Liver (tissue), 9 donors: ENCODE data around the gene TBC1D4. TPM values are rescaled to one million over a fixed set of nuclear protein-coding genes. Genes with fewer than 3 reads are reported as not detected.
A peak's percentile ranks its signal among the peaks of the same experiment; 100 is the strongest.

Experiments
- DNase-seq: peaks from one replicate; pipeline ENCODE4 v3.0.0-alpha.2; 2017; ENCODE audit warnings: low spot score
- H3K27ac ChIP-seq, 2 donors: one replicate each; pipeline ENCODE4 v1.7.0; 2013; ENCODE audit warnings: inconsistent platforms in 2 of 2, low read length in 2 of 2, control low read depth in 1 of 2, low read depth in 1 of 2, mild to moderate bottlenecking in 1 of 2
- H3K27me3 ChIP-seq, 4 donors: one replicate each; pipeline versions ENCODE4 v1.6.1 to v1.7.0; 2013; ENCODE audit warnings: low read length in 3 of 4, inconsistent platforms in 1 of 4, mild to moderate bottlenecking in 1 of 4, moderate library complexity in 1 of 4; ENCODE audit not compliant: control insufficient read depth in 4 of 4, insufficient read depth in 4 of 4
- H3K36me3 ChIP-seq, 4 donors: one replicate each; pipeline versions ENCODE4 v1.6.1 to v1.7.0; 2013; ENCODE audit warnings: low read length in 3 of 4, mild to moderate bottlenecking in 3 of 4, low read depth in 1 of 4, moderate library complexity in 1 of 4; ENCODE audit not compliant: control insufficient read depth in 4 of 4, insufficient read depth in 3 of 4
- H3K4me1 ChIP-seq, 4 donors: one replicate each; pipeline versions ENCODE4 v1.6.1 to v1.7.0; 2013; ENCODE audit warnings: low read length in 3 of 4, mild to moderate bottlenecking in 3 of 4, moderate library complexity in 1 of 4; ENCODE audit not compliant: control insufficient read depth in 4 of 4, insufficient read depth in 4 of 4
- H3K4me3 ChIP-seq, 3 donors: one replicate each; pipeline versions ENCODE4 v1.6.1 to v1.7.0; 2013; ENCODE audit warnings: low read length in 3 of 3, control low read depth in 1 of 3, low read depth in 1 of 3, mild to moderate bottlenecking in 1 of 3
- H3K9ac ChIP-seq, 2 donors: one replicate each; pipeline ENCODE4 v1.7.0; 2013; ENCODE audit warnings: low read length in 2 of 2, mild to moderate bottlenecking in 2 of 2, moderate library complexity in 2 of 2, control low read depth in 1 of 2, low read depth in 1 of 2
- H3K9me3 ChIP-seq, 4 donors: one replicate each; pipeline versions ENCODE4 v1.6.1 to v1.7.0; 2013; ENCODE audit warnings: low read length in 3 of 4; ENCODE audit not compliant: control insufficient read depth in 4 of 4
- ATF3 ChIP-seq: IDR thresholded peaks from 2 replicates; pipeline ENCODE4 v1.6.1; 2016; ENCODE audit warnings: antibody characterized with exemption
- EGR1 ChIP-seq, 2 donors: IDR thresholded peaks; 2 replicates each; pipeline ENCODE4 v1.6.1; 2016 to 2018; ENCODE audit warnings: antibody characterized with exemption in 2 of 2, low read depth in 2 of 2
- FOXA1 ChIP-seq: IDR thresholded peaks from 2 replicates; pipeline ENCODE4 v1.6.1; 2016; ENCODE audit warnings: antibody characterized with exemption
- FOXA2 ChIP-seq: IDR thresholded peaks from 2 replicates; pipeline ENCODE4 v1.6.1; 2016; ENCODE audit warnings: antibody characterized with exemption
- GABPA ChIP-seq, 2 donors: IDR thresholded peaks in 1 of 2; conservative IDR thresholded peaks in 1 of 2; 2 replicates each; pipeline ENCODE4 v1.6.1; 2016; ENCODE audit warnings: antibody characterized with exemption in 2 of 2, mild to moderate bottlenecking in 1 of 2, moderate library complexity in 1 of 2
- HNF4A ChIP-seq, 2 donors: conservative IDR thresholded peaks; 2 replicates each; pipeline ENCODE4 v1.6.1; 2016; ENCODE audit warnings: antibody characterized with exemption in 2 of 2, mild to moderate bottlenecking in 2 of 2
- HNF4G ChIP-seq: IDR thresholded peaks from 2 replicates; pipeline ENCODE4 v1.6.1; 2016; ENCODE audit warnings: antibody characterized with exemption
- JUND ChIP-seq, 2 donors: IDR thresholded peaks; 2 replicates each; pipeline ENCODE4 v1.6.1; 2016; ENCODE audit warnings: antibody characterized with exemption in 2 of 2
- MAX ChIP-seq: IDR thresholded peaks from 2 replicates; pipeline ENCODE4 v1.6.1; 2016; ENCODE audit warnings: antibody characterized with exemption
- NR2F2 ChIP-seq: IDR thresholded peaks from 2 replicates; pipeline ENCODE4 v1.6.1; 2016; ENCODE audit warnings: antibody characterized with exemption
- RAD21 ChIP-seq, 2 donors: IDR thresholded peaks; 2 replicates each; pipeline ENCODE4 v1.6.1; 2016; ENCODE audit warnings: antibody characterized with exemption in 2 of 2, mild to moderate bottlenecking in 2 of 2
- RXRA ChIP-seq, 2 donors: IDR thresholded peaks; 2 replicates each; pipeline ENCODE4 v1.6.1; 2017 to 2018; ENCODE audit warnings: antibody characterized with exemption in 2 of 2, mild to moderate bottlenecking in 1 of 2
- SP1 ChIP-seq: IDR thresholded peaks from 2 replicates; pipeline ENCODE4 v1.6.1; 2018; ENCODE audit warnings: antibody characterized with exemption, mild to moderate bottlenecking
- YY1 ChIP-seq: IDR thresholded peaks from 2 replicates; pipeline ENCODE4 v1.6.1; 2016; ENCODE audit warnings: antibody characterized with exemption, mild to moderate bottlenecking
- WGBS: extraction: QIAGEN DNeasy Blood & Tissue Kit; methylation state at CpG from one replicate; pipeline ENCODE4 v1.1.7; 2013; 5-methylcytosine and 5-hydroxymethylcytosine counted together
- polyA plus RNA-seq, 2 donors: library from polyadenylated mRNA; stranded (reverse) in 1 of 2; unstranded in 1 of 2; fragments of 200-250 nt in 1 of 2; fragments of >200 nt in 1 of 2; fragmentation: Nextera tagmentation in 1 of 2; extraction: Ambion mirVana in 1 of 2; gene quantifications; one replicate each; pipeline versions ENCODE4 v1.2.1 to v1.2.3, GENCODE V29; 2013 to 2015
- total RNA-seq, 2 donors: library from RNA; depleted of rRNA; stranded (reverse); fragments of >200 nt; gene quantifications; one replicate each; pipeline ENCODE4 v1.2.3, GENCODE V29; 2014
- TF ChIP-seq, protein P1 (sequence below): IDR thresholded peaks from 2 replicates; pipeline ENCODE4 v1.6.1; 2016; ENCODE audit warnings: antibody characterized with exemption
- TF ChIP-seq, protein P2 (sequence below): IDR thresholded peaks from 2 replicates; pipeline ENCODE4 v1.6.1; 2016; ENCODE audit warnings: antibody characterized with exemption, mild to moderate bottlenecking
- donor health status: healthy.
- donor health status: healthy.
- donor health status: healthy.
- donor health status: healthy.
- donor health status: healthy.

TBC1D4 gene
- total and polyA plus RNA-seq, 4 donors = 2.3 to 11.1 (median 6.5) TPM

DNA sequence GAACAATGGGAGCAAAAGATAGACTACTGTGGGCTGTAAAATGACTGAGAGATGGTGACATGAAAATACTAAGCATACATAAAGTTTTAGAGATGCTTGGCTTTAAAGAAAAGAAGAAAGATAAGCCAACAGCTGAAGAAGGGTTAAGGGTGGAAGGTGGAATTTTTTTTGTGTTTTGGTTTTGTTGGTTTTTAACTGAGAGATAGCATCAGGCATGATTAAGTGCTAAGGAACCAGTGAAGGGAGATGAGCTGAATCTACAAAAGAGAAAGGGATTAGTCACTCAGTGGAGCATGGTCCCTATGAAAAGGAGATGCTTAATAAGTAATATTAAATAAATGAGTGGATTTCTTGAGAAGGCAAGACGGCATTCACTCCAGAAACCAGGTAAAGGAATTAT lies 12.5 kb upstream of the TBC1D4 start:
- Histone ChIP-seq H3K27ac (no peak overlapping the region), H3K36me3 (no peaks in the 10 kb centered on the region), H3K4me1 (peaks cover 0 to 4% (median 0%) of the 10 kb centered on the region in 4 donors), H3K9ac (no peak overlapping the region), H3K27me3 (no peaks in the 10 kb centered on the region), H3K4me3 (no peak overlapping the region), H3K9me3 (no peaks in the 10 kb centered on the region)
- TF ChIP-seq EGR1 (IDR thresholded peaks at IDR 0.05; ENCODE audit: low read depth in 2 of 2) (no peak), FOXA2 (no peak), MAX (no peak), HNF4A (conservative IDR thresholded peaks at IDR 0.05) (no peak), YY1 (no peak), JUND (IDR thresholded peaks at IDR 0.05) (no peak), FOXA1 (no peak)
- TF ChIP-seq, protein P1, sequence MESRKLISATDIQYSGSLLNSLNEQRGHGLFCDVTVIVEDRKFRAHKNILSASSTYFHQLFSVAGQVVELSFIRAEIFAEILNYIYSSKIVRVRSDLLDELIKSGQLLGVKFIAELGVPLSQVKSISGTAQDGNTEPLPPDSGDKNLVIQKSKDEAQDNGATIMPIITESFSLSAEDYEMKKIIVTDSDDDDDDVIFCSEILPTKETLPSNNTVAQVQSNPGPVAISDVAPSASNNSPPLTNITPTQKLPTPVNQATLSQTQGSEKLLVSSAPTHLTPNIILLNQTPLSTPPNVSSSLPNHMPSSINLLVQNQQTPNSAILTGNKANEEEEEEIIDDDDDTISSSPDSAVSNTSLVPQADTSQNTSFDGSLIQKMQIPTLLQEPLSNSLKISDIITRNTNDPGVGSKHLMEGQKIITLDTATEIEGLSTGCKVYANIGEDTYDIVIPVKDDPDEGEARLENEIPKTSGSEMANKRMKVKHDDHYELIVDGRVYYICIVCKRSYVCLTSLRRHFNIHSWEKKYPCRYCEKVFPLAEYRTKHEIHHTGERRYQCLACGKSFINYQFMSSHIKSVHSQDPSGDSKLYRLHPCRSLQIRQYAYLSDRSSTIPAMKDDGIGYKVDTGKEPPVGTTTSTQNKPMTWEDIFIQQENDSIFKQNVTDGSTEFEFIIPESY = no peak
- TF ChIP-seq, protein P2, sequence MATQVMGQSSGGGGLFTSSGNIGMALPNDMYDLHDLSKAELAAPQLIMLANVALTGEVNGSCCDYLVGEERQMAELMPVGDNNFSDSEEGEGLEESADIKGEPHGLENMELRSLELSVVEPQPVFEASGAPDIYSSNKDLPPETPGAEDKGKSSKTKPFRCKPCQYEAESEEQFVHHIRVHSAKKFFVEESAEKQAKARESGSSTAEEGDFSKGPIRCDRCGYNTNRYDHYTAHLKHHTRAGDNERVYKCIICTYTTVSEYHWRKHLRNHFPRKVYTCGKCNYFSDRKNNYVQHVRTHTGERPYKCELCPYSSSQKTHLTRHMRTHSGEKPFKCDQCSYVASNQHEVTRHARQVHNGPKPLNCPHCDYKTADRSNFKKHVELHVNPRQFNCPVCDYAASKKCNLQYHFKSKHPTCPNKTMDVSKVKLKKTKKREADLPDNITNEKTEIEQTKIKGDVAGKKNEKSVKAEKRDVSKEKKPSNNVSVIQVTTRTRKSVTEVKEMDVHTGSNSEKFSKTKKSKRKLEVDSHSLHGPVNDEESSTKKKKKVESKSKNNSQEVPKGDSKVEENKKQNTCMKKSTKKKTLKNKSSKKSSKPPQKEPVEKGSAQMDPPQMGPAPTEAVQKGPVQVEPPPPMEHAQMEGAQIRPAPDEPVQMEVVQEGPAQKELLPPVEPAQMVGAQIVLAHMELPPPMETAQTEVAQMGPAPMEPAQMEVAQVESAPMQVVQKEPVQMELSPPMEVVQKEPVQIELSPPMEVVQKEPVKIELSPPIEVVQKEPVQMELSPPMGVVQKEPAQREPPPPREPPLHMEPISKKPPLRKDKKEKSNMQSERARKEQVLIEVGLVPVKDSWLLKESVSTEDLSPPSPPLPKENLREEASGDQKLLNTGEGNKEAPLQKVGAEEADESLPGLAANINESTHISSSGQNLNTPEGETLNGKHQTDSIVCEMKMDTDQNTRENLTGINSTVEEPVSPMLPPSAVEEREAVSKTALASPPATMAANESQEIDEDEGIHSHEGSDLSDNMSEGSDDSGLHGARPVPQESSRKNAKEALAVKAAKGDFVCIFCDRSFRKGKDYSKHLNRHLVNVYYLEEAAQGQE = no peak
- 63% methylated on average over 1 of the region's 1 CpG for WGBS
- DNase-seq = no peak

- peak; percentile 53 to 67 for TF ChIP-seq RXRA (IDR thresholded peaks at IDR 0.05)
- no peak for TF ChIP-seq HNF4G
- no peak for TF ChIP-seq RAD21 (IDR thresholded peaks at IDR 0.05)
- peak; percentile 66 to 79 for TF ChIP-seq HNF4A (conservative IDR thresholded peaks at IDR 0.05)
- Histone ChIP-seq H3K9ac (no peak overlapping the region), H3K4me1 (peaks cover 0 to 4% (median 0%) of the 10 kb centered on the region in 4 donors), H3K9me3 (no peaks in the 10 kb centered on the region), H3K4me3 (no peak overlapping the region), H3K36me3 (no peaks in the 10 kb centered on the region), H3K27me3 (no peaks in the 10 kb centered on the region), H3K27ac (no peak overlapping the region)
- no peak for DNase-seq
Observed at GRCh38 chr13:75493156-75493555, 11.2 kb upstream of the TBC1D4 start.

DNA sequence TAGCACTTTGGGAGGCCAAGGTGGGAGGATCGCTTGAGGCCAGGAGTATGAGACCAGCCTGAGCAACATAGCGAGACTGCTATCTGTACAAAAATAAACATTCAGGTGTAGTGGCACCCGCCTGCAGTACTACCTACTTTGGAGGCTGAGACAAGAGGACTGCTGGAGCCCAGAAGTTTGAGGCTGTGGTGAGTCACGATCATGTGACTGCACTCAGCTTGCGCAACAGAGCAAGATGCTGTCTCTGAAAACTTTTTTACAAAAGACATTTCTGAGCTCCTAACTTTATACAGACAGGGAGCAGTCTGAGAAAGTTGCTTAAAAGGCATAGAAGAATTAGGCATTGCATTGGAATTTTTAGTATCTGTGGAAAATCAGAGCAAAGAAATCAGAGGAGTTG lies 10.4 kb upstream of the TBC1D4 start:
- H3K27ac ChIP-seq = no peak overlapping the region
- no peaks in the 10 kb centered on the region for H3K36me3 ChIP-seq
- WGBS = 94% methylated on average over 5 of the region's 5 CpGs
- DNase-seq = no peak
- no peaks in the 10 kb centered on the region for H3K9me3 ChIP-seq
- H3K27me3 ChIP-seq = no peaks in the 10 kb centered on the region
- no peak overlapping the region for H3K9ac ChIP-seq
- peaks cover 0 to 8% (median 1%) of the 10 kb centered on the region in 4 donors for H3K4me1 ChIP-seq
- H3K4me3 ChIP-seq = no peak overlapping the region
- TF ChIP-seq, protein P2 = no peak
- TF ChIP-seq RAD21 (IDR thresholded peaks at IDR 0.05) (no peak), NR2F2 (no peak), MAX (no peak), HNF4G (no peak), EGR1 (IDR thresholded peaks at IDR 0.05; ENCODE audit: low read depth in 2 of 2) (no peak), SP1 (no peak), GABPA (IDR thresholded peaks at IDR 0.05 in 1 of 2, conservative IDR thresholded peaks at IDR 0.05 in 1 of 2) (no peak), ATF3 (no peak), YY1 (no peak), JUND (IDR thresholded peaks at IDR 0.05) (no peak), RXRA (IDR thresholded peaks at IDR 0.05) (no peak)
- TF ChIP-seq, protein P1 = no peak
